Loucy (cell line): ENCODE measurements around the gene TPK1.

Experiments
- CTCF ChIP-seq: fragments of 200-600 bp; sonication (generic); conservative IDR thresholded peaks from 2 replicates; pipeline ENCODE4 v1.5.1; 2014; ENCODE audit warnings: mild to moderate bottlenecking, antibody characterized with exemption, low read length
- EZH2phosphoT487 ChIP-seq: fragments of 200-600 bp; IDR thresholded peaks from 2 replicates; pipeline ENCODE4 v1.6.1; 2018; ENCODE audit warnings: antibody characterized with exemption, mild to moderate bottlenecking, moderate library complexity, borderline replicate concordance

GRCh38 chr7:144659211-144659610, 176.6 kb downstream of the TPK1 start:
- TF ChIP-seq CTCF (no peak), EZH2phosphoT487 (no peak)
